Natural killer cell (primary cell): ENCODE measurements around the gene SACM1L. TPM values are rescaled to one million over a fixed set of nuclear protein-coding genes. Genes with fewer than 3 reads are reported as not detected.

ENCODE experiments used
- ATAC-seq, 3 donors: fragments of 150-1000 bp in 2 of 3; fragments of 200-7000 bp in 1 of 3; cut with Tn5 transposase; 1 replicate in 1 of 3; 2 replicates in 2 of 3; pipeline ENCODE4 v1.10.0; 2021; ENCODE audit warnings: mild to moderate bottlenecking in 2 of 3, moderate library complexity in 2 of 3
- DNase-seq, 2 donors: peaks; one replicate each; pipeline versions ENCODE4 v3.0.0 to v3.0.0-alpha.2; 2013 to 2021; ENCODE audit warnings: mixed read lengths in 1 of 2
- H3K27ac ChIP-seq: one replicate; pipeline ENCODE4 v1.5.1; 2013; ENCODE audit warnings: mild to moderate bottlenecking, low read length
- H3K27me3 ChIP-seq: one replicate; pipeline ENCODE4 v1.6.1; 2013; ENCODE audit warnings: low read length; ENCODE audit not compliant: control insufficient read depth, insufficient read depth
- H3K36me3 ChIP-seq: one replicate; pipeline ENCODE4 v1.6.1; 2013; ENCODE audit warnings: low read length; ENCODE audit not compliant: control insufficient read depth, insufficient read depth
- H3K4me1 ChIP-seq: one replicate; pipeline ENCODE4 v1.6.1; 2013; ENCODE audit warnings: low read length; ENCODE audit not compliant: control insufficient read depth, insufficient read depth
- H3K4me3 ChIP-seq: one replicate; pipeline ENCODE4 v1.5.1; 2013; ENCODE audit warnings: low read length
- H3K9me3 ChIP-seq: one replicate; pipeline ENCODE4 v1.6.1; 2013; ENCODE audit warnings: low read length; ENCODE audit not compliant: control insufficient read depth, insufficient read depth
- H3K27ac Mint-ChIP-seq, 2 donors: one replicate each; pipeline ENCODE4 v1.8.0; 2022; ENCODE audit warnings: mild to moderate bottlenecking in 2 of 2, mixed read lengths in 2 of 2, moderate library complexity in 1 of 2
- H3K27me3 Mint-ChIP-seq, 2 donors: one replicate each; pipeline ENCODE4 v1.8.0; 2022; ENCODE audit warnings: low read depth in 2 of 2, mixed read lengths in 2 of 2
- H3K36me3 Mint-ChIP-seq: one replicate; pipeline ENCODE4 v1.8.0; 2022; ENCODE audit warnings: mixed read lengths
- H3K4me1 Mint-ChIP-seq, 2 donors: one replicate each; pipeline ENCODE4 v1.8.0; 2022; ENCODE audit warnings: mixed read lengths in 2 of 2
- H3K4me3 Mint-ChIP-seq: one replicate; pipeline ENCODE4 v1.8.0; 2022; ENCODE audit warnings: mild to moderate bottlenecking, moderate library complexity, mixed read lengths
- H3K9me3 Mint-ChIP-seq, 2 donors: one replicate each; pipeline ENCODE4 v1.8.0; 2022; ENCODE audit warnings: mixed read lengths in 2 of 2
- WGBS: methylation state at CpG from one replicate; pipeline ENCODE4 v1.1.7; 2013; ENCODE audit warnings: missing lambda C conversion rate; ENCODE audit not compliant: insufficient coverage; 5-methylcytosine and 5-hydroxymethylcytosine counted together
- intact Hi-C: fragments of 100-400 bp; cut with micrococcal nuclease; formaldehyde crosslinking; loops from one replicate; pipeline ENCODE4 v1.14.2; 2022
- total RNA-seq, 4 donors: library from RNA; stranded (reverse); fragments of 120-200 nt in 1 of 4; gene quantifications; one replicate each; pipeline versions ENCODE4 v1.2.3 to v1.2.4, GENCODE V29; 2013 to 2022
- TF ChIP-seq, protein P1 (sequence below): fragments of 200-600 bp; IDR thresholded peaks from one replicate; pipeline ENCODE4 v1.8.0; 2022; ENCODE audit warnings: antibody characterized with exemption

SACM1L gene
- total RNA-seq, 3 donors from 2014 or later (not counting 1 experiment from before 2014, with no cell fraction given), result 93.2 to 110 (median 93.9) TPM

DNA sequence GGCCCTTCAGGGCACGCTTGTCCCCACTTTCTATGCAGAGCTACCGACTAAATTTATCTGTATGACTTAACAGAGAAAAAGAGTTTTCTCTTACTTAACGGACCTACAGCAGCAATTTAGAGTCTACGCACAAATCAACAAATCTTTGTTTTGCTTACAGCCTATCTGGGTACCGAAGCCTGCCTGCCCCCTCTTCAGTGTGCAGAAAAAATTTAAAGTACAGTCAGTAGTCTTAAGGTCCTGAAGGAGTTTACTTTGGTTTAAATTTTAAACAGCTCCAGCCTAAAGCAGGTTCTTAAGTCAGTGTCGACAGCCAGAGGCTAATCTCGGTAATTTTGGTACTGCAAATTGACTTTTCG lies 570 bp downstream of the SACM1L start:
- TF ChIP-seq, protein P1, sequence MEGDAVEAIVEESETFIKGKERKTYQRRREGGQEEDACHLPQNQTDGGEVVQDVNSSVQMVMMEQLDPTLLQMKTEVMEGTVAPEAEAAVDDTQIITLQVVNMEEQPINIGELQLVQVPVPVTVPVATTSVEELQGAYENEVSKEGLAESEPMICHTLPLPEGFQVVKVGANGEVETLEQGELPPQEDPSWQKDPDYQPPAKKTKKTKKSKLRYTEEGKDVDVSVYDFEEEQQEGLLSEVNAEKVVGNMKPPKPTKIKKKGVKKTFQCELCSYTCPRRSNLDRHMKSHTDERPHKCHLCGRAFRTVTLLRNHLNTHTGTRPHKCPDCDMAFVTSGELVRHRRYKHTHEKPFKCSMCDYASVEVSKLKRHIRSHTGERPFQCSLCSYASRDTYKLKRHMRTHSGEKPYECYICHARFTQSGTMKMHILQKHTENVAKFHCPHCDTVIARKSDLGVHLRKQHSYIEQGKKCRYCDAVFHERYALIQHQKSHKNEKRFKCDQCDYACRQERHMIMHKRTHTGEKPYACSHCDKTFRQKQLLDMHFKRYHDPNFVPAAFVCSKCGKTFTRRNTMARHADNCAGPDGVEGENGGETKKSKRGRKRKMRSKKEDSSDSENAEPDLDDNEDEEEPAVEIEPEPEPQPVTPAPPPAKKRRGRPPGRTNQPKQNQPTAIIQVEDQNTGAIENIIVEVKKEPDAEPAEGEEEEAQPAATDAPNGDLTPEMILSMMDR, result no peak
- under 1% methylated on average over 8 of the region's 8 CpGs for WGBS

DNA sequence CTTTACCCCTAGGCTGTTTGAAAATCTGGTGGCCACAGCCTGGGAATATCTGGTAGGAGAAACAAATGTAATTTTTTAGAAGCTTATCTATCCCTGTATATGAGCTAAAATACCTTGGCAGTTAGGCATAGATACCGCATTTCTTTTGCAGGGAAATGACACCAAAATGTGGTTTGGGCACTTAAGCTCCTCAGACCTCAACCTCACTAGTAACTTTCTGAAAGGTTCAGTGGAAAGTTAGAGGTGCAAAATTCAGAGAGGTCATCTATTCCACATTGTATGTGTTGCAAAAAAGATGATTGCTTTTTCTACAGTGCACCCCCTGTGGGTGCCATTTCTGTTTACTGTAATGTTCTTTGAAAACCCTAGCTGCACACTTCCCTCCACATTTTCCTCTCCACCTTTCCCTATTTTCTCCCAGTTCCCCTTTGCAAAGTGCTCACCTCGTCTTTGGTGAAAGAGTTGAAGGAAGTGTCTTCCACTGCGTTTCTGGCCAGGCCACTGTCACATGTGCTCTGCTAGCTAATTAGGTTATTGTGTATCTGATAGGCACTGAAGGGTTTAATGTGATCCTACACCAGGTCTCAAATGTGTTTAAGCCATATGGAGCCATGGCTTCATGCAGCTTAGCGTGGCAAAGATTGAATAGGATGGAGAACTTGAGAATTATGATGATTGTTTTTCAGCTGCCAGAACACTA lies 1.3 kb downstream of the SACM1L start:
- intact Hi-C loops, result loop anchor here (10.0 kb wide), 2 partner anchors 154 to 304 kb away; partner anchors contain the start of genes FYCO1 and LZTFL1
- peak overlapping the region; percentile 63 for H3K4me3 ChIP-seq
- peak overlapping the region; percentile 79 for H3K27ac ChIP-seq
- Mint-ChIP-seq H3K4me1 (peaks cover 68% of the 10 kb centered on the region in 2 donors), H3K4me3 (peak overlapping the region; percentile 99), H3K36me3 (peaks cover 7% of the 10 kb centered on the region), H3K9me3 (no peaks in the 10 kb centered on the region), H3K27me3 (peaks cover 4 to 7% of the 10 kb centered on the region in 2 donors), H3K27ac (peak overlapping the region; percentile 97 to 100)
- H3K27me3 ChIP-seq, result no peaks in the 10 kb centered on the region
- TF ChIP-seq, protein P1, result no peak
- H3K36me3 ChIP-seq, result peaks cover 11% of the 10 kb centered on the region
- ATAC-seq (no peak), DNase-seq (peak in 1 of 2 donors; percentile 34)
- peaks cover 50% of the 10 kb centered on the region for H3K4me1 ChIP-seq
- 0% methylated on average over 3 of the region's 4 CpGs for WGBS
- no peaks in the 10 kb centered on the region for H3K9me3 ChIP-seq

More for the DNA sequence above, 570 bp downstream of the SACM1L start:
- peaks cover 7% of the 10 kb centered on the region for H3K36me3 Mint-ChIP-seq
- H3K27ac Mint-ChIP-seq, result peak overlapping the region; percentile 97 to 100
- H3K27me3 ChIP-seq, result no peaks in the 10 kb centered on the region
- intact Hi-C loops, result loop anchor here (2.0 to 10.0 kb wide), 3 partner anchors 25 to 305 kb away; partner anchors contain the start of genes FYCO1 and LZTFL1
- H3K27me3 Mint-ChIP-seq, result peaks cover 4 to 7% of the 10 kb centered on the region in 2 donors
- no peaks in the 10 kb centered on the region for H3K9me3 Mint-ChIP-seq
- H3K27ac ChIP-seq, result peak overlapping the region; percentile 79
- peaks cover 62 to 63% of the 10 kb centered on the region in 2 donors for H3K4me1 Mint-ChIP-seq
- peak overlapping the region; percentile 99 for H3K4me3 Mint-ChIP-seq
- peak overlapping the region; percentile 63 for H3K4me3 ChIP-seq
- H3K4me1 ChIP-seq, result peaks cover 43% of the 10 kb centered on the region
- peaks cover 9% of the 10 kb centered on the region for H3K36me3 ChIP-seq
- H3K9me3 ChIP-seq, result no peaks in the 10 kb centered on the region
- ATAC-seq, result peak in 1 of 3 donors; percentile 11
- no peak for DNase-seq

DNA sequence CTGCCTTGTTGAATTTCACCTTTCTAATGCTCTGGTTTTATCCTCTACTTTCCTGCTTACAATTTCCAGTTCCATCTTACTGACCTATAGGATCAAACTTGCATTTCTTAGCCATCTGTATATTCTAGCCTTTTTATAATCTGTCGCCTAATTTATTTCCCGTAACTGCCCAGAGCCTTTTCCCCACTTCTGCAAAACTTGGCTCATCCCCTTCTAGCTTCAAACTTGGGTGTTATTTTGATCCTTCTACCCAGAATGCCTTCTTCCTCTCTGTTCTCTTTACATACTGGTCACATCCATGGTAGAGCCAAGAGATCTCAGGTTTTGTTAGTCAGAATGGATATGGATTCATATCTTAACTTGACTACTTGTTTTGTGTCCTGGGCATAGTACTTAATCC lies 2.6 kb downstream of the SACM1L start:
- peak overlapping the region; percentile 99 for H3K4me3 Mint-ChIP-seq
- peaks cover 14% of the 10 kb centered on the region for H3K36me3 ChIP-seq
- no peaks in the 10 kb centered on the region for H3K9me3 ChIP-seq
- H3K36me3 Mint-ChIP-seq, result peaks cover 7% of the 10 kb centered on the region
- DNase-seq (no peak), ATAC-seq (no peak)
- 53% methylated on average over 2 of the region's 2 CpGs for WGBS
- intact Hi-C loops, result loop anchor here (10.0 kb wide), 2 partner anchors 153 to 303 kb away; partner anchors contain the start of genes FYCO1 and LZTFL1
- H3K27me3 ChIP-seq, result no peaks in the 10 kb centered on the region
- peaks cover 59% of the 10 kb centered on the region for H3K4me1 ChIP-seq
- peak overlapping the region; percentile 85 for H3K27ac ChIP-seq
- peaks cover 82% of the 10 kb centered on the region in 2 donors for H3K4me1 Mint-ChIP-seq
- H3K4me3 ChIP-seq, result no peak overlapping the region
- no peaks in the 10 kb centered on the region for H3K9me3 Mint-ChIP-seq
- peaks cover 4 to 7% of the 10 kb centered on the region in 2 donors for H3K27me3 Mint-ChIP-seq
- TF ChIP-seq, protein P1, result no peak
- H3K27ac Mint-ChIP-seq, result peak overlapping the region; percentile 97 to 100
